Measurements from ENCODE around the gene HIVEP3.

Gene HIVEP3

GRCh38 chr1:41908288-41908895 lies 10.3 kb downstream of the HIVEP3 start:
- H3K27ac ChIP-seq (ENCODE audit: low read depth, low read length, severe bottlenecking) = no peak overlapping the region
- no peaks in the 10 kb centered on the region for H3K4me1 ChIP-seq (ENCODE audit: control insufficient read depth, insufficient read depth, low read length, poor library complexity, severe bottlenecking)
- H3K9me3 ChIP-seq (ENCODE audit: control insufficient read depth, low read length) = no peaks in the 10 kb centered on the region
- no peak overlapping the region for H3K4me3 ChIP-seq (ENCODE audit: extremely low read depth, insufficient read depth, low read length, poor library complexity, severe bottlenecking)
- 83 to 88% methylated on average over 1 of the region's 3 CpGs for WGBS, 2 experiments (ENCODE audit: insufficient coverage in 2 of 2)
- H3K36me3 ChIP-seq (ENCODE audit: control insufficient read depth, insufficient read depth, low read length) = no peaks in the 10 kb centered on the region

GRCh38 chr1:41907446-41907845 lies 11.3 kb downstream of the HIVEP3 start:
- Histone ChIP-seq H3K4me1 (ENCODE audit: control insufficient read depth, insufficient read depth, low read length, poor library complexity, severe bottlenecking) (peaks cover 9% of the 10 kb centered on the region), H3K9me3 (ENCODE audit: control insufficient read depth, low read length) (no peaks in the 10 kb centered on the region), H3K36me3 (ENCODE audit: control insufficient read depth, insufficient read depth, low read length) (no peaks in the 10 kb centered on the region), H3K4me3 (ENCODE audit: extremely low read depth, insufficient read depth, low read length, poor library complexity, severe bottlenecking) (no peak overlapping the region), H3K27ac (ENCODE audit: low read depth, low read length, severe bottlenecking) (no peak overlapping the region)
- WGBS, 2 experiments (ENCODE audit: insufficient coverage in 2 of 2) = 93 to 99% methylated on average over 8 of the region's 8 CpGs

GRCh38 chr1:41906943-41907342 lies 11.8 kb downstream of the HIVEP3 start:
- no peak overlapping the region for H3K4me3 ChIP-seq (ENCODE audit: extremely low read depth, insufficient read depth, low read length, poor library complexity, severe bottlenecking)

GRCh38 chr1:41905093-41905675 lies 13.5 kb downstream of the HIVEP3 start:
- 100% methylated on average over 1 of the region's 1 CpG for WGBS, 2 experiments (ENCODE audit: insufficient coverage in 2 of 2)
- Histone ChIP-seq H3K27ac (ENCODE audit: low read depth, low read length, severe bottlenecking) (no peak overlapping the region), H3K4me3 (ENCODE audit: extremely low read depth, insufficient read depth, low read length, poor library complexity, severe bottlenecking) (no peak overlapping the region), H3K4me1 (ENCODE audit: control insufficient read depth, insufficient read depth, low read length, poor library complexity, severe bottlenecking) (peaks cover 29% of the 10 kb centered on the region), H3K9me3 (ENCODE audit: control insufficient read depth, low read length) (no peaks in the 10 kb centered on the region), H3K36me3 (ENCODE audit: control insufficient read depth, insufficient read depth, low read length) (no peaks in the 10 kb centered on the region)

More at GRCh38 chr1:41906943-41907342, 11.8 kb downstream of the HIVEP3 start:
- Histone ChIP-seq H3K27ac (ENCODE audit: low read depth, low read length, severe bottlenecking) (no peak overlapping the region), H3K4me1 (ENCODE audit: control insufficient read depth, insufficient read depth, low read length, poor library complexity, severe bottlenecking) (peaks cover 11% of the 10 kb centered on the region), H3K9me3 (ENCODE audit: control insufficient read depth, low read length) (no peaks in the 10 kb centered on the region), H3K36me3 (ENCODE audit: control insufficient read depth, insufficient read depth, low read length) (no peaks in the 10 kb centered on the region)
- WGBS, 2 experiments (ENCODE audit: insufficient coverage in 2 of 2) = 100% methylated on average over 1 to 2 of the region's 2 CpGs

- H3K27ac ChIP-seq (ENCODE audit: low read depth, low read length, severe bottlenecking) = peak overlapping the region; percentile 94
- peaks cover 47% of the 10 kb centered on the region for H3K4me1 ChIP-seq (ENCODE audit: control insufficient read depth, insufficient read depth, low read length, poor library complexity, severe bottlenecking)
- no peak overlapping the region for H3K4me3 ChIP-seq (ENCODE audit: extremely low read depth, insufficient read depth, low read length, poor library complexity, severe bottlenecking)
- WGBS, 2 experiments (ENCODE audit: insufficient coverage in 2 of 2) = 94 to 97% methylated on average over 6 of the region's 9 CpGs
- no peaks in the 10 kb centered on the region for H3K9me3 ChIP-seq (ENCODE audit: control insufficient read depth, low read length)
- no peaks in the 10 kb centered on the region for H3K36me3 ChIP-seq (ENCODE audit: control insufficient read depth, insufficient read depth, low read length)
Observed at GRCh38 chr1:41902664-41903063, 16.1 kb downstream of the HIVEP3 start.

- H3K27ac ChIP-seq (ENCODE audit: low read depth, low read length, severe bottlenecking) = peak overlapping the region; percentile 94
- H3K36me3 ChIP-seq (ENCODE audit: control insufficient read depth, insufficient read depth, low read length) = no peaks in the 10 kb centered on the region
- 13 to 50% methylated on average over 2 to 3 of the region's 3 CpGs for WGBS, 2 experiments (ENCODE audit: insufficient coverage in 2 of 2)
- H3K4me3 ChIP-seq (ENCODE audit: extremely low read depth, insufficient read depth, low read length, poor library complexity, severe bottlenecking) = no peak overlapping the region
- peaks cover 52% of the 10 kb centered on the region for H3K4me1 ChIP-seq (ENCODE audit: control insufficient read depth, insufficient read depth, low read length, poor library complexity, severe bottlenecking)
- peaks cover 4% of the 10 kb centered on the region for H3K9me3 ChIP-seq (ENCODE audit: control insufficient read depth, low read length)
Observed at GRCh38 chr1:41902159-41902577, 16.6 kb downstream of the HIVEP3 start.

- WGBS, 2 experiments (ENCODE audit: insufficient coverage in 2 of 2) = 71 to 92% methylated on average over 2 to 3 of the region's 3 CpGs
- Histone ChIP-seq H3K27ac (ENCODE audit: low read depth, low read length, severe bottlenecking) (peak overlapping the region; percentile 94), H3K4me3 (ENCODE audit: extremely low read depth, insufficient read depth, low read length, poor library complexity, severe bottlenecking) (no peak overlapping the region)
Observed at GRCh38 chr1:41901551-41901950, 17.2 kb downstream of the HIVEP3 start.

GRCh38 chr1:41900603-41901444 lies 17.9 kb downstream of the HIVEP3 start:
- Histone ChIP-seq H3K4me1 (ENCODE audit: control insufficient read depth, insufficient read depth, low read length, poor library complexity, severe bottlenecking) (peaks cover 55% of the 10 kb centered on the region), H3K9me3 (ENCODE audit: control insufficient read depth, low read length) (peaks cover 7% of the 10 kb centered on the region), H3K27ac (ENCODE audit: low read depth, low read length, severe bottlenecking) (peak overlapping the region; percentile 94), H3K36me3 (ENCODE audit: control insufficient read depth, insufficient read depth, low read length) (no peaks in the 10 kb centered on the region), H3K4me3 (ENCODE audit: extremely low read depth, insufficient read depth, low read length, poor library complexity, severe bottlenecking) (no peak overlapping the region)
- 81 to 85% methylated on average over 7 to 9 of the region's 9 CpGs for WGBS, 2 experiments (ENCODE audit: insufficient coverage in 2 of 2)

More at GRCh38 chr1:41901551-41901950, 17.2 kb downstream of the HIVEP3 start:
- H3K9me3 ChIP-seq (ENCODE audit: control insufficient read depth, low read length) = peaks cover 7% of the 10 kb centered on the region
- peaks cover 55% of the 10 kb centered on the region for H3K4me1 ChIP-seq (ENCODE audit: control insufficient read depth, insufficient read depth, low read length, poor library complexity, severe bottlenecking)
- H3K36me3 ChIP-seq (ENCODE audit: control insufficient read depth, insufficient read depth, low read length) = no peaks in the 10 kb centered on the region

GRCh38 chr1:41898191-41898713 lies 20.5 kb downstream of the HIVEP3 start:
- peaks cover 7% of the 10 kb centered on the region for H3K9me3 ChIP-seq (ENCODE audit: control insufficient read depth, low read length)
- WGBS, 2 experiments (ENCODE audit: insufficient coverage in 2 of 2) = 81 to 95% methylated on average over 3 to 5 of the region's 6 CpGs

GRCh38 chr1:41895552-41895951 lies 23.2 kb downstream of the HIVEP3 start:
- Histone ChIP-seq H3K4me1 (ENCODE audit: control insufficient read depth, insufficient read depth, low read length, poor library complexity, severe bottlenecking) (peaks cover 46% of the 10 kb centered on the region), H3K27ac (ENCODE audit: low read depth, low read length, severe bottlenecking) (no peak overlapping the region), H3K36me3 (ENCODE audit: control insufficient read depth, insufficient read depth, low read length) (no peaks in the 10 kb centered on the region), H3K9me3 (ENCODE audit: control insufficient read depth, low read length) (peaks cover 7% of the 10 kb centered on the region), H3K4me3 (ENCODE audit: extremely low read depth, insufficient read depth, low read length, poor library complexity, severe bottlenecking) (no peak overlapping the region)
- WGBS, 2 experiments (ENCODE audit: insufficient coverage in 2 of 2) = 73% methylated on average over 2 of the region's 4 CpGs; no CpG with 5 or more reads in 1 of the 2 experiments

More at GRCh38 chr1:41898191-41898713, 20.5 kb downstream of the HIVEP3 start:
- Histone ChIP-seq H3K4me1 (ENCODE audit: control insufficient read depth, insufficient read depth, low read length, poor library complexity, severe bottlenecking) (peaks cover 56% of the 10 kb centered on the region), H3K36me3 (ENCODE audit: control insufficient read depth, insufficient read depth, low read length) (no peaks in the 10 kb centered on the region), H3K4me3 (ENCODE audit: extremely low read depth, insufficient read depth, low read length, poor library complexity, severe bottlenecking) (no peak overlapping the region), H3K27ac (ENCODE audit: low read depth, low read length, severe bottlenecking) (no peak overlapping the region)
